Endodermal cell (in vitro differentiated cells): ENCODE data around the gene TDP2. TPM values are rescaled to one million over a fixed set of nuclear protein-coding genes. Genes with fewer than 3 reads are reported as not detected.

Source experiments
- DNase-seq: peaks from one replicate; pipeline ENCODE4 v3.0.0-alpha.2; 2017
- H3K27ac ChIP-seq: 2 replicates; pipeline ENCODE4 v1.5.1; 2013; ENCODE audit warnings: mild to moderate bottlenecking, low read depth, low read length, moderate library complexity
- H3K27me3 ChIP-seq: 2 replicates; pipeline ENCODE4 v1.6.1; 2013; ENCODE audit warnings: mild to moderate bottlenecking, low read length, moderate library complexity; ENCODE audit not compliant: insufficient read depth, control insufficient read depth, poor library complexity, severe bottlenecking
- H3K36me3 ChIP-seq: 2 replicates; pipeline ENCODE4 v1.7.0; 2013; ENCODE audit warnings: mild to moderate bottlenecking, low read length, moderate library complexity; ENCODE audit not compliant: control insufficient read depth, insufficient read depth
- H3K4me1 ChIP-seq: one replicate; pipeline ENCODE4 v1.7.0; 2013; ENCODE audit warnings: low read length; ENCODE audit not compliant: control insufficient read depth, insufficient read depth
- H3K4me3 ChIP-seq: 2 replicates; pipeline ENCODE4 v1.5.1; 2013; ENCODE audit warnings: mild to moderate bottlenecking, low read length, moderate library complexity
- H3K9ac ChIP-seq: 2 replicates; pipeline ENCODE4 v1.6.1; 2013; ENCODE audit warnings: mild to moderate bottlenecking, low read length, moderate library complexity; ENCODE audit not compliant: poor library complexity, severe bottlenecking; ENCODE audit errors: extremely low read depth
- H3K9me3 ChIP-seq: 2 replicates; pipeline ENCODE4 v1.6.1; 2013; ENCODE audit warnings: mild to moderate bottlenecking, low read length, moderate library complexity; ENCODE audit not compliant: control insufficient read depth
- H3K27ac Mint-ChIP-seq: 2 replicates; pipeline ENCODE4 v1.8.0; 2020; ENCODE audit warnings: mixed read lengths
- H3K27me3 Mint-ChIP-seq: 2 replicates; pipeline ENCODE4 v1.8.0; 2021; ENCODE audit warnings: mild to moderate bottlenecking, mixed read lengths; ENCODE audit not compliant: insufficient read depth
- H3K36me3 Mint-ChIP-seq: 2 replicates; pipeline ENCODE4 v1.8.0; 2020; ENCODE audit warnings: low read depth, mixed read lengths
- H3K4me1 Mint-ChIP-seq: 2 replicates; pipeline ENCODE4 v1.8.0; 2020; ENCODE audit warnings: mixed read lengths
- H3K4me3 Mint-ChIP-seq: 2 replicates; pipeline ENCODE4 v1.8.0; 2020; ENCODE audit warnings: mild to moderate bottlenecking, moderate library complexity, mixed read lengths
- H3K9me3 Mint-ChIP-seq: 2 replicates; pipeline ENCODE4 v1.8.0; 2020; ENCODE audit warnings: mild to moderate bottlenecking, mixed read lengths
- WGBS, 2 experiments: methylation state at CpG; one replicate each; pipeline versions ENCODE4 v1.1.5 to v1.1.7; 2013; ENCODE audit warnings: missing lambda C conversion rate in 2 of 2, mixed read lengths in 1 of 2; ENCODE audit not compliant: insufficient coverage in 1 of 2, insufficient read length in 1 of 2; 5-methylcytosine and 5-hydroxymethylcytosine counted together
- long read RNA-seq, 4 experiments: library from polyadenylated mRNA in 2 of 4; library from RNA in 1 of 4; library from capped mRNA in 1 of 4; stranded (forward) in 3 of 4; unstranded in 1 of 4; transcript quantifications; one replicate each; pipeline ENCODE4 v2.0.0, GENCODE V29; 2020 to 2021; ENCODE audit warnings: inconsistent platforms in 1 of 4
- polyA plus RNA-seq, 2 experiments: library from polyadenylated mRNA; stranded (reverse); fragments of 50-300 nt; gene quantifications; one replicate each; pipeline ENCODE4 v1.2.3, GENCODE V29; 2013
- total RNA-seq, 2 donors: library from RNA; stranded (reverse); fragmentation: NEBNext Ultra II Directional in 1 of 2; extraction: Animal tissue kit (Norgen Biotek cat#: 25700) in 1 of 2; gene quantifications; 2 replicates in 1 of 2; 3 replicates in 1 of 2; pipeline ENCODE4 v1.2.1, GENCODE V29; 2021
- TF ChIP-seq, protein P1 (sequence below): fragments of 200-600 bp; sonication (generic); conservative IDR thresholded peaks from 2 replicates; pipeline ENCODE4 v1.5.0; 2021; ENCODE audit warnings: antibody characterized with exemption, mild to moderate bottlenecking

The TDP2 gene, protein sequence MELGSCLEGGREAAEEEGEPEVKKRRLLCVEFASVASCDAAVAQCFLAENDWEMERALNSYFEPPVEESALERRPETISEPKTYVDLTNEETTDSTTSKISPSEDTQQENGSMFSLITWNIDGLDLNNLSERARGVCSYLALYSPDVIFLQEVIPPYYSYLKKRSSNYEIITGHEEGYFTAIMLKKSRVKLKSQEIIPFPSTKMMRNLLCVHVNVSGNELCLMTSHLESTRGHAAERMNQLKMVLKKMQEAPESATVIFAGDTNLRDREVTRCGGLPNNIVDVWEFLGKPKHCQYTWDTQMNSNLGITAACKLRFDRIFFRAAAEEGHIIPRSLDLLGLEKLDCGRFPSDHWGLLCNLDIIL
- total RNA-seq = 10 to 100 TPM; 53.0 to 54.2 TPM
- polyA plus RNA-seq (2013, experiment 1 of 2) = 38.6 TPM
- 38.2 TPM for polyA plus RNA-seq (2013, experiment 2 of 2)
- long read RNA-seq, experiment 1, transcript TDP2-202 (7 exons, 2,071 nt) = major isoform, 26 of 41 reads
- long read RNA-seq, experiment 1, partial matches to known transcripts = 9 of 41 reads
- long read RNA-seq, experiment 1, other reads (novel, unspliced or antisense) = 6 of 41 reads
- long read RNA-seq, experiment 2, transcript TDP2-202 (7 exons, 2,071 nt) = major isoform, 79 of 91 reads
- long read RNA-seq, experiment 2, partial matches to known transcripts = 5 of 91 reads
- long read RNA-seq, experiment 2, other reads (novel, unspliced or antisense) = 7 of 91 reads
- long read RNA-seq, experiment 3, transcript TDP2-202 (7 exons, 2,071 nt) = major isoform, 79 of 105 reads
- long read RNA-seq, experiment 3, partial matches to known transcripts = 12 of 105 reads
- long read RNA-seq, experiment 3, other reads (novel, unspliced or antisense) = 10 of 105 reads
- long read RNA-seq, experiment 4, transcript TDP2-202 (7 exons, 2,071 nt) = major isoform, 145 of 165 reads
- long read RNA-seq, experiment 4, partial matches to known transcripts = 7 of 165 reads
- long read RNA-seq, experiment 4, other reads (novel, unspliced or antisense) = 12 of 165 reads

DNA sequence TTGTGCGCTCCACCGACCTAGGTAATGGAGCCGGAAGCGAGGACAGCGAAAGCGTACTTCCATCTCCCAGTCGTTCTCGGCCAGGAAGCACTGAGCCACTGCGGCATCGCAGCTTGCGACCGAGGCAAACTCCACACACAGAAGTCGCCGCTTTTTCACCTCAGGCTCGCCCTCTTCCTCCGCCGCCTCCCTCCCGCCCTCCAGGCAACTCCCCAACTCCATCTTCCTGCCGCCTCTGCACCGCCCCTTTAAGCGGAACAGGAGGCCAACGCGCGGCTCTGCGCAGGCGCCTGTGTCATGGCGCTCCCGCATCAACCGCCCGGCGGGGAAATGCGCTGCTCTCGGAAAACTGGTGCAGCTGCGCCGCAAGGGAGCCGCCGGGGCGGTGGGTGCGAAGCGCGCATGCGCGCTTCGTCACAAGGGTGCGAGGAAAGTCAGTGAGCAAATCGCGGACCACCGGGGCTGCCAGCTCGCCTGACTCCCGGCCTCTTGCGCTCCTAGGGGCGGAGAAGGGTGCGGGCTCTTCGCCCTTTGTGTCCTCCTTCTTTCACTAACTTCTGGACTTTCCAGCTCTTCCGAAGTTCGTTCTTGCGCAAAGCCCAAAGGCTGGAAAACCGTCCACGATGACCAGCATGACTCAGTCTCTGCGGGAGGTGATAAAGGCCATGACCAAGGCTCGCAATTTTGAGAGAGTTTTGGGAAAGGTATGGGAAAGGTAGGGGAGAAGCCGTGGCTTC is at the start of gene TDP2, which contains the start of gene ACOT13:
TDP2 (minus strand) TSS at position 259 of the 737 bp plus-strand sequence; CDS start at position 222, 37 bp downstream.
ACOT13 (plus strand) TSS at position 437 of the 737 bp plus-strand sequence; CDS start at position 624, 187 bp downstream.
- DNase-seq = peak; percentile 99
- H3K36me3 ChIP-seq = peaks cover 25% of the 10 kb centered on the region
- 0 to 1% methylated on average over 30 to 62 of the region's 62 CpGs for WGBS, 2 experiments
- no peaks in the 10 kb centered on the region for H3K4me1 ChIP-seq
- no peaks in the 10 kb centered on the region for H3K27me3 Mint-ChIP-seq
- peak within 1 kb of the TSS; percentile 89 for H3K9ac ChIP-seq
- peaks cover 43% of the 10 kb centered on the region for H3K9me3 ChIP-seq
- H3K27ac Mint-ChIP-seq = peak within 1 kb of the TSS; percentile 97
- H3K4me3 ChIP-seq = peak within 1 kb of the TSS; percentile 99
- TF ChIP-seq, protein P1, sequence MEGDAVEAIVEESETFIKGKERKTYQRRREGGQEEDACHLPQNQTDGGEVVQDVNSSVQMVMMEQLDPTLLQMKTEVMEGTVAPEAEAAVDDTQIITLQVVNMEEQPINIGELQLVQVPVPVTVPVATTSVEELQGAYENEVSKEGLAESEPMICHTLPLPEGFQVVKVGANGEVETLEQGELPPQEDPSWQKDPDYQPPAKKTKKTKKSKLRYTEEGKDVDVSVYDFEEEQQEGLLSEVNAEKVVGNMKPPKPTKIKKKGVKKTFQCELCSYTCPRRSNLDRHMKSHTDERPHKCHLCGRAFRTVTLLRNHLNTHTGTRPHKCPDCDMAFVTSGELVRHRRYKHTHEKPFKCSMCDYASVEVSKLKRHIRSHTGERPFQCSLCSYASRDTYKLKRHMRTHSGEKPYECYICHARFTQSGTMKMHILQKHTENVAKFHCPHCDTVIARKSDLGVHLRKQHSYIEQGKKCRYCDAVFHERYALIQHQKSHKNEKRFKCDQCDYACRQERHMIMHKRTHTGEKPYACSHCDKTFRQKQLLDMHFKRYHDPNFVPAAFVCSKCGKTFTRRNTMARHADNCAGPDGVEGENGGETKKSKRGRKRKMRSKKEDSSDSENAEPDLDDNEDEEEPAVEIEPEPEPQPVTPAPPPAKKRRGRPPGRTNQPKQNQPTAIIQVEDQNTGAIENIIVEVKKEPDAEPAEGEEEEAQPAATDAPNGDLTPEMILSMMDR = peak; percentile 81
- peaks cover 56% of the 10 kb centered on the region for H3K36me3 Mint-ChIP-seq
- peaks cover 32% of the 10 kb centered on the region for H3K4me1 Mint-ChIP-seq
- peak within 1 kb of the TSS; percentile 91 for H3K27ac ChIP-seq
- H3K4me3 Mint-ChIP-seq = peak within 1 kb of the TSS; percentile 87
- no peaks in the 10 kb centered on the region for H3K27me3 ChIP-seq
- H3K9me3 Mint-ChIP-seq = peaks cover 42% of the 10 kb centered on the region

DNA sequence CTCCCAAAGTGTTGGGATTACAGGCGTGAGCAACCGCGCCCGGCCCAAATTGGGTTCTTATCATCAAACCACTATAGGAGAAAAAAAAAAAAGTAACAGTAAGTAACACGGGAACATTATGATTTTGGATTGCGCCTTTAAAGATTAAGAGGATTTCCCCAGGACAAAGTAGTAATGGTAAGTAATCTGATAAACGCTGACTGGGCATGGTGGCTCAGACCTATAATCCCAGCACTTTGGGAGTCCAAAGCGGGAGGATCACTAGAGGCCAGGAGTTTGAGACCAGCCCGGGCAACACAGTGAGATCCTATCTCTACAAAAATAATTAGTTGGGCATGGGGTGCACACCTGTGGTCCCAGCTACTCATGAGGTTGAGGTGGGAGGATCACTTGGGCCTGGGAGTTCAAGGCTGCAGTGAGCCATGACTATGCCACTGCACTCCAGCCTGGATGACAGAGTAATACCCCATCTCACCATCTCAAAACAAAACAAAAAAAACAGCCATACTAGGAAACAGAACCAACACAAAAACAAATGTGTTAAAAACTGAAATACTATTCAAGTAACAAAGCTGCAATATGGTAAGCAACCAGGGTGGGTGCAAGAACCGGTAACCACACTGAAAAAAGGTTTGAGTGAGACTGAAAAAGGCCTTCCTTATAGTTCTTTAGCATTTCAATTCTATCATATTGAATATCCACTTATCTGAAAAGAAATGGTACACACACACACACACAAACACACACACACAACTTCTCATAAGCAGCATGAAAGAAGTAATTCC is 44.0 kb upstream of the TDP2 start:
- peaks cover 88% of the 10 kb centered on the region for H3K36me3 Mint-ChIP-seq
- peaks cover 4% of the 10 kb centered on the region for H3K4me1 Mint-ChIP-seq
- no peak for DNase-seq
- H3K4me1 ChIP-seq = no peaks in the 10 kb centered on the region
- TF ChIP-seq, protein P1 = no peak
- peak overlapping the region; percentile 37 for H3K27ac Mint-ChIP-seq
- H3K27ac ChIP-seq = no peak overlapping the region
- H3K27me3 Mint-ChIP-seq = no peaks in the 10 kb centered on the region
- no peak overlapping the region for H3K4me3 Mint-ChIP-seq
- WGBS, 2 experiments = 90 to 98% methylated on average over 4 to 10 of the region's 10 CpGs
- H3K9me3 ChIP-seq = no peaks in the 10 kb centered on the region
- no peaks in the 10 kb centered on the region for H3K9me3 Mint-ChIP-seq
- peaks cover 98% of the 10 kb centered on the region for H3K36me3 ChIP-seq
- H3K4me3 ChIP-seq = no peak overlapping the region
- H3K9ac ChIP-seq = no peak overlapping the region
- no peaks in the 10 kb centered on the region for H3K27me3 ChIP-seq
